Activated CD4-positive, alpha-beta T cell treated with anti-CD3 and anti-CD28 coated beads, Interleukin-2, amount 50 U/mL, for 48 hours (primary cell): ENCODE results near the gene ATF4.
A peak's percentile ranks its signal among the peaks of the same experiment; 100 is the strongest.

Source experiments
- DNase-seq, 2 experiments: peaks; one replicate each; pipeline ENCODE4 v3.0.0-alpha.2; 2020

Gene ATF4

GRCh38 chr22:39520226-39521105 is at the start of gene ATF4:
TSS of gene ATF4 (plus strand) at chr22:39520562. CDS start at chr22:39521446, 884 bp downstream.
- peak; percentile 90 to 92 for DNase-seq

DNA sequence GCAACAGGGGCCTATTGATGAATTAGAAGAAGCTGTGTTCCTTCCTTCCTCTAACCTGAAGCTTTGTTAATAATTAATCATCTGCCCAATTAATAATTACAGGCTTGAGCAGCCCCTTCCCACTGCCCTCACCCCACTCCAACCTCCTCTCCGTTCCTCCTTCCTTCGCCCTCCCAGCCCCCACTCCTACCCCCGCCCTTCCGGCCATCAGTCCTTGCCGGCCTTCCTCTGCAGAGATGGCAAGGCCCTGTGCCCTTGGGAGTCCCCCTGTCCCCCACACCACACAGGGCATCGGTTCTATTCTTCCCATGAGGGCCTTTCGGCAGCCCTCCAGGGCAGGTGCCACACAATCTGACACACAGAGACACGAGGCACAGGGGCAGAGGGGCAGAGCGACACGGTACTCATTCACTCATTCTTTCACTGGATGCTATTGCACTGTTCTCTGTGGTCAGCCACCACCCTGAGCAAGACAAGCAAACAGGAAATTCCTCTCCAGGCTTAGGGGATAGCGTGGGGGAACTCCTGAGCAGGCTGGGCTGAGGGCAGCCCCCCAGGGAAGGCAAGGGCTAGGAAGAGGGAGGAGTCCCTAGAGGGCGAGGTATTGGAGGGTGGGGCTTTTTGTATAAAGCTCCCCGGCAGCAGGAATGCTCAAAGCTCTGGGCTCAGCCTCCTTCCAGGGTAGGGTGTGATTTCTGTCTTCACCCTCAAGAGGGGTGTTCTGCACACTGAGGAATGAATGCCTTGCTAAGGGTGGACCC is 48.8 kb upstream of the ATF4 start:
- DNase-seq: peak in 1 of 2 experiments; percentile 17

GRCh38 chr22:39472570-39473556 is 47.5 kb upstream of the ATF4 start:
- no peak for DNase-seq

GRCh38 chr22:39473851-39474250 is 46.5 kb upstream of the ATF4 start:
- DNase-seq: no peak

- DNase-seq: no peak
Observed at GRCh38 chr22:39474351-39475111, 45.8 kb upstream of the ATF4 start.

- no peak for DNase-seq
Observed at GRCh38 chr22:39475337-39475736, 45.0 kb upstream of the ATF4 start.

GRCh38 chr22:39475902-39476301 is 44.5 kb upstream of the ATF4 start:
- no peak for DNase-seq

GRCh38 chr22:39476664-39477063 is 43.7 kb upstream of the ATF4 start:
- no peak for DNase-seq

DNA sequence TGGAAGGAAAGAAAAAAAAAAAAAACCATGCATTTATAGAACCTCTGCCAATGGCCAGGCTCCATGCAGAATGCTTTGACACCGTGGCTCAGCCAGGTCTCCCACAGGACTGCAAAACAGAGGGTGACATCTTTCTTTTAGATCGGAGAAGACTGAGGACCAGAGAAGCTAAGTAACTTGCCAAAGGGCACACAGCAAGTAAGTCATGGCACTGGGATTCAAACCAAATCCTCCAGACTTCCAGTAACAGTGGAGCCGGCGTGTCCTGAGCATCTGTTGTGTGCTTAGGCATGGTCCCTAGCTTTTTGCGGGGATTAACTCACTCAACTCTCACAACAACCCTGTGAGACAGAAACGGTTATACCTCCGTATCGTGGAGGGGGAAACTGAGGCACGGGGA is 42.8 kb upstream of the ATF4 start:
- DNase-seq: no peak

GRCh38 chr22:39478441-39478850 is 41.9 kb upstream of the ATF4 start:
- DNase-seq: peak; percentile 26 to 37

GRCh38 chr22:39479254-39479653 is 41.1 kb upstream of the ATF4 start:
- DNase-seq: no peak

- DNase-seq: no peak
Observed at GRCh38 chr22:39480557-39480956, 39.8 kb upstream of the ATF4 start.

- no peak for DNase-seq
Observed at GRCh38 chr22:39481054-39481453, 39.3 kb upstream of the ATF4 start.

GRCh38 chr22:39481595-39481994 is 38.8 kb upstream of the ATF4 start:
- no peak for DNase-seq

GRCh38 chr22:39482768-39483167 is 37.6 kb upstream of the ATF4 start:
- DNase-seq: no peak

DNA sequence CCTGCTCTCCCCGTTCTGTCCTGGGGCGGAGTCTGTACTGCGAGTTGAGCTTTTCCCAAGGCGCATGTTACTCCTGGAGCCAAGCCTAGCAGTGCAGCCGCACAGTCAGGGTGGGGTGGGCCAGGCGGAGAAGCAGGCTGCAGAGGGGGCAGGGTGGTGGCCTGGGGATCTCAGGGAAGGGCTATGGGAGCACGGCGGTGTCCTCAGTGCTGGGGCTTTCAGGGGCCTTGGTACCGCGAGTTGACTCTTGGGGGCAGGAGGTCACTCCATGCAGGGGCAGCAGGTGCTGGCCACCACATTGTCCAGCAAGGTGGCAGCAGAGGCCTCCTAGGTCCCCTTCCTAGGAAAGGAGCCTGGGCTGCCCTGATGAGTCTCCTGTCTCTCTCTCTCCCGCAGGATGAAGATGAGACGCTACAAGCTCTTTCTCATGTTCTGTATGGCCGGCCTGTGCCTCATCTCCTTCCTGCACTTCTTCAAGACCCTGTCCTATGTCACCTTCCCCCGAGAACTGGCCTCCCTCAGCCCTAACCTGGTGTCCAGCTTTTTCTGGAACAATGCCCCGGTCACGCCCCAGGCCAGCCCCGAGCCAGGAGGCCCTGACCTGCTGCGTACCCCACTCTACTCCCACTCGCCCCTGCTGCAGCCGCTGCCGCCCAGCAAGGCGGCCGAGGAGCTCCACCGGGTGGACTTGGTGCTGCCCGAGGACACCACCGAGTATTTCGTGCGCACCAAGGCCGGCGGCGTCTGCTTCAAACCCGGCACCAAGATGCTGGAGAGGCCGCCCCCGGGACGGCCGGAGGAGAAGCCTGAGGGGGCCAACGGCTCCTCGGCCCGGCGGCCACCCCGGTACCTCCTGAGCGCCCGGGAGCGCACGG is 33.2 kb upstream of the ATF4 start:
- DNase-seq: no peak

DNA sequence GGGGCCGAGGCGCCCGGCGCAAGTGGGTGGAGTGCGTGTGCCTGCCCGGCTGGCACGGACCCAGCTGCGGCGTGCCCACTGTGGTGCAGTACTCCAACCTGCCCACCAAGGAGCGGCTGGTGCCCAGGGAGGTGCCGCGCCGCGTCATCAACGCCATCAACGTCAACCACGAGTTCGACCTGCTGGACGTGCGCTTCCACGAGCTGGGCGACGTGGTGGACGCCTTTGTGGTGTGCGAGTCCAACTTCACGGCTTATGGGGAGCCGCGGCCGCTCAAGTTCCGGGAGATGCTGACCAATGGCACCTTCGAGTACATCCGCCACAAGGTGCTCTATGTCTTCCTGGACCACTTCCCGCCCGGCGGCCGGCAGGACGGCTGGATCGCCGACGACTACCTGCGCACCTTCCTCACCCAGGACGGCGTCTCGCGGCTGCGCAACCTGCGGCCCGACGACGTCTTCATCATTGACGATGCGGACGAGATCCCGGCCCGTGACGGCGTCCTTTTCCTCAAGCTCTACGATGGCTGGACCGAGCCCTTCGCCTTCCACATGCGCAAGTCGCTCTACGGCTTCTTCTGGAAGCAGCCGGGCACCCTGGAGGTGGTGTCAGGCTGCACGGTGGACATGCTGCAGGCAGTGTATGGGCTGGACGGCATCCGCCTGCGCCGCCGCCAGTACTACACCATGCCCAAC is 32.4 kb upstream of the ATF4 start:
- no peak for DNase-seq

GRCh38 chr22:39488563-39489083 is 31.7 kb upstream of the ATF4 start:
- no peak for DNase-seq

GRCh38 chr22:39489094-39490068 is 31.0 kb upstream of the ATF4 start:
- DNase-seq: no peak
